Neural cell (in vitro differentiated cells): ENCODE data around the gene L3MBTL4. TPM values are rescaled to one million over a fixed set of nuclear protein-coding genes. Genes with fewer than 3 reads are reported as not detected.

Experiments
- H2AFZ ChIP-seq: fragments of 200-600, 300-800 bp; sonication (generic), shearing (Covaris generic); 2 replicates; pipeline ENCODE4 v1.6.0; 2014; ENCODE audit warnings: low read depth, mild to moderate bottlenecking, antibody characterized with exemption, low read length, moderate library complexity
- H3F3A ChIP-seq: fragments of 200-600 bp; shearing (Covaris generic); 2 replicates; pipeline ENCODE4 v1.6.1; 2016; ENCODE audit warnings: mild to moderate bottlenecking, moderate library complexity, mixed read lengths, antibody characterized with exemption, low read length; ENCODE audit not compliant: insufficient read depth, poor library complexity, severe bottlenecking
- H3K27ac ChIP-seq: fragments of 200-600, 300-800 bp; sonication (generic), shearing (Covaris generic); 2 replicates; pipeline ENCODE4 v1.5.1; 2014; ENCODE audit warnings: mild to moderate bottlenecking, low read length, moderate library complexity
- H3K27me3 ChIP-seq: fragments of 300-800, 200-600 bp; sonication (generic), shearing (Covaris generic); 2 replicates; pipeline ENCODE4 v1.6.0; 2014; ENCODE audit warnings: mild to moderate bottlenecking, low read depth, low read length, moderate library complexity; ENCODE audit not compliant: insufficient read depth
- H3K36me3 ChIP-seq: fragments of 300-800, 200-600 bp; sonication (generic), shearing (Covaris generic); 2 replicates; pipeline ENCODE4 v1.5.1; 2014; ENCODE audit warnings: mild to moderate bottlenecking, antibody characterized with exemption, low read length, moderate library complexity; ENCODE audit not compliant: insufficient read depth
- H3K4me2 ChIP-seq: fragments of 300-800, 200-600 bp; sonication (generic), shearing (Covaris generic); 2 replicates; pipeline ENCODE4 v1.6.0; 2014; ENCODE audit warnings: mild to moderate bottlenecking, low read length
- H3K4me3 ChIP-seq: fragments of 300-800, 200-600 bp; sonication (generic), shearing (Covaris generic); 2 replicates; pipeline ENCODE4 v1.5.1; 2014; ENCODE audit warnings: mild to moderate bottlenecking, low read length, moderate library complexity
- H3K79me2 ChIP-seq: fragments of 200-600 bp; shearing (Covaris generic); replicated peaks from 2 replicates; pipeline ENCODE4 v1.6.0; 2014; ENCODE audit warnings: mild to moderate bottlenecking, low read length, moderate library complexity; ENCODE audit not compliant: insufficient read depth
- H3K9ac ChIP-seq: fragments of 300-800, 200-600 bp; sonication (generic), shearing (Covaris generic); 2 replicates; pipeline ENCODE4 v1.6.1; 2016; ENCODE audit warnings: mild to moderate bottlenecking, low read length, mixed read lengths
- H3K9me2 ChIP-seq: fragments of 200-600 bp; shearing (Covaris generic); 2 replicates; pipeline ENCODE4 v1.6.1; 2016; ENCODE audit warnings: mild to moderate bottlenecking, low read length, mixed read lengths; ENCODE audit not compliant: insufficient read depth
- H3K9me3 ChIP-seq: fragments of 200-600, 300-800 bp; sonication (generic), shearing (Covaris generic); 2 replicates; pipeline ENCODE4 v1.6.1; 2016; ENCODE audit warnings: mild to moderate bottlenecking, mixed run types, low read length, moderate library complexity, mixed read lengths
- H4K20me1 ChIP-seq: fragments of 200-600 bp; shearing (Covaris generic); 2 replicates; pipeline ENCODE4 v1.6.1; 2016; ENCODE audit warnings: mild to moderate bottlenecking, mixed run types; ENCODE audit not compliant: insufficient read depth
- CTCF ChIP-seq: fragments of 450-650 bp; IDR thresholded peaks from 2 replicates; pipeline ENCODE4 v1.5.1; 2014; ENCODE audit warnings: antibody characterized with exemption, mild to moderate bottlenecking, moderate library complexity; ENCODE audit not compliant: poor library complexity, severe bottlenecking
- EP300 ChIP-seq: fragments of 450-650 bp; conservative IDR thresholded peaks from 2 replicates; pipeline ENCODE4 v1.6.1; 2014; ENCODE audit warnings: antibody characterized with exemption, mild to moderate bottlenecking, moderate library complexity; ENCODE audit not compliant: poor library complexity, severe bottlenecking
- EZH2 ChIP-seq: fragments of 200-600, 300-800 bp; shearing (Covaris generic), sonication (generic); IDR thresholded peaks from 2 replicates; pipeline ENCODE4 v1.6.1; 2014; ENCODE audit warnings: antibody characterized with exemption, low read length, borderline replicate concordance, mild to moderate bottlenecking; ENCODE audit not compliant: insufficient read depth, poor library complexity, severe bottlenecking
- MXI1 ChIP-seq: fragments of 450-650 bp; conservative IDR thresholded peaks from 2 replicates; pipeline ENCODE4 v1.6.1; 2014; ENCODE audit warnings: antibody characterized with exemption, mild to moderate bottlenecking; ENCODE audit not compliant: poor library complexity, severe bottlenecking
- POLR2AphosphoS5 ChIP-seq: IDR thresholded peaks from 2 replicates; pipeline ENCODE4 v1.6.1; 2012
- RAD21 ChIP-seq: fragments of 450-650 bp; conservative IDR thresholded peaks from 2 replicates; pipeline ENCODE4 v1.6.1; 2014; ENCODE audit warnings: antibody characterized with exemption, mild to moderate bottlenecking, moderate library complexity
- REST ChIP-seq: IDR thresholded peaks from 2 replicates; pipeline ENCODE4 v1.6.1; 2012; ENCODE audit warnings: borderline replicate concordance
- SMC3 ChIP-seq: fragments of 450-650 bp; conservative IDR thresholded peaks from 2 replicates; pipeline ENCODE4 v1.6.1; 2014; ENCODE audit warnings: antibody characterized with exemption, mild to moderate bottlenecking, moderate library complexity; ENCODE audit not compliant: poor library complexity
- TAF1 ChIP-seq: IDR thresholded peaks from 2 replicates; pipeline ENCODE4 v1.6.1; 2012; ENCODE audit warnings: low read depth
- polyA plus RNA-seq: library from polyadenylated mRNA; depleted of rRNA; stranded (reverse); fragments of >200 nt; gene quantifications from 2 replicates; pipeline ENCODE4 v1.2.3, GENCODE V29; 2014

The L3MBTL4 gene
- polyA plus RNA-seq, 1 donor from 2014 or later = 0.90 TPM

GRCh38 chr18:6022074-6022444 is 392.7 kb downstream of the L3MBTL4 start:
- H3F3A ChIP-seq = no peaks in the 10 kb centered on the region
- H3K27me3 ChIP-seq = no peaks in the 10 kb centered on the region
- H3K4me2 ChIP-seq = no peak overlapping the region
- H3K4me3 ChIP-seq = no peak overlapping the region
- TF ChIP-seq EP300 (no peak), RAD21 (no peak), TAF1 (no peak), MXI1 (no peak), SMC3 (no peak), EZH2 (no peak), POLR2AphosphoS5 (no peak), REST (no peak), CTCF (no peak)
- H3K79me2 ChIP-seq = no peaks in the 10 kb centered on the region
- no peaks in the 10 kb centered on the region for H3K9me3 ChIP-seq
- no peak overlapping the region for H2AFZ ChIP-seq
- H3K27ac ChIP-seq = no peak overlapping the region
- no peaks in the 10 kb centered on the region for H4K20me1 ChIP-seq
- no peaks in the 10 kb centered on the region for H3K9me2 ChIP-seq
- H3K9ac ChIP-seq = no peak overlapping the region
- no peaks in the 10 kb centered on the region for H3K36me3 ChIP-seq

GRCh38 chr18:6021306-6022073 is 393.2 kb downstream of the L3MBTL4 start:
- H3K36me3 ChIP-seq = no peaks in the 10 kb centered on the region
- no peak overlapping the region for H3K9ac ChIP-seq
- H3K79me2 ChIP-seq = no peaks in the 10 kb centered on the region
- no peak overlapping the region for H2AFZ ChIP-seq
- no peak overlapping the region for H3K4me2 ChIP-seq
- H3K9me2 ChIP-seq = no peaks in the 10 kb centered on the region
- H3K4me3 ChIP-seq = no peak overlapping the region
- no peaks in the 10 kb centered on the region for H3K27me3 ChIP-seq
- H3K27ac ChIP-seq = no peak overlapping the region
- TF ChIP-seq MXI1 (no peak), EZH2 (no peak), REST (no peak), RAD21 (no peak)
- no peaks in the 10 kb centered on the region for H3K9me3 ChIP-seq
- no peaks in the 10 kb centered on the region for H4K20me1 ChIP-seq
- no peaks in the 10 kb centered on the region for H3F3A ChIP-seq
